Measurements from ENCODE around the gene SPATA18.

DNA sequence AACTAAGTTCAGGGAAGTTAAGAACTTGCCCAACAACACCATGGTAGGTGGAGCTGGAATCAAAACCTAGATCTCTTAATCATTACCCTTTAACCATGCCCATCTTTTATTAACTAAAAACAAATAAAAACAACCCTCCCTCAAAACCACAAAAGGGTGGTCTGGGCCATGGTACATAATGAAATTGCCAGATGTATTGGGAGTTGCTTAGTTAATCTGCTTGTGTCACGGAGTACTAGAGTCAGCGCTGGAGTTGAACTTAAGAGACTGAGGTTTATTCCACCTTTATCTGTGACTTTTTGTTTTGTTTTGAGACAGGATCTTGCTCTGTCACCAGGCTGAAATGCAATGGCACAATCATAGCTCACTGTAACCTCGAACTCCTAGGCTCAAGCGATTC is 44.2 kb upstream of the SPATA18 start:
- TF ChIP-seq HOXA7 (CRISPR knock-in tag; IDR thresholded peaks at IDR 0.05) (no peak), POLR2A (IDR thresholded peaks at IDR 0.05; ENCODE audit: insufficient read depth in 1 of 2, low read depth in 2 of 2, low read length in 2 of 2) (no peak), SRSF9 (IDR thresholded peaks at IDR 0.05; ENCODE audit: borderline replicate concordance, insufficient read depth, low read depth, low read length, poor library complexity, severe bottlenecking) (no peak), JUN (CRISPR knock-in tag; IDR thresholded peaks at IDR 0.05) (no peak), PCBP2 (optimal IDR thresholded peaks at IDR 0.05; ENCODE audit: low read depth, low read length, poor library complexity, severe bottlenecking) (no peak), KLF13 (CRISPR knock-in tag; IDR thresholded peaks at IDR 0.05) (no peak), ARHGAP35 (CRISPR knock-in tag; IDR thresholded peaks at IDR 0.05; ENCODE audit: borderline replicate concordance) (no peak), PITX1 (CRISPR knock-in tag; IDR thresholded peaks at IDR 0.05) (no peak), BORCS8-MEF2B (CRISPR knock-in tag; IDR thresholded peaks at IDR 0.05) (no peak), ZBTB8A (CRISPR knock-in tag; IDR thresholded peaks at IDR 0.05; ENCODE audit: borderline replicate concordance, low read depth) (no peak), ZFP37 (CRISPR knock-in tag; IDR thresholded peaks at IDR 0.05; ENCODE audit: borderline replicate concordance) (no peak)
- TF ChIP-seq, protein P1, sequence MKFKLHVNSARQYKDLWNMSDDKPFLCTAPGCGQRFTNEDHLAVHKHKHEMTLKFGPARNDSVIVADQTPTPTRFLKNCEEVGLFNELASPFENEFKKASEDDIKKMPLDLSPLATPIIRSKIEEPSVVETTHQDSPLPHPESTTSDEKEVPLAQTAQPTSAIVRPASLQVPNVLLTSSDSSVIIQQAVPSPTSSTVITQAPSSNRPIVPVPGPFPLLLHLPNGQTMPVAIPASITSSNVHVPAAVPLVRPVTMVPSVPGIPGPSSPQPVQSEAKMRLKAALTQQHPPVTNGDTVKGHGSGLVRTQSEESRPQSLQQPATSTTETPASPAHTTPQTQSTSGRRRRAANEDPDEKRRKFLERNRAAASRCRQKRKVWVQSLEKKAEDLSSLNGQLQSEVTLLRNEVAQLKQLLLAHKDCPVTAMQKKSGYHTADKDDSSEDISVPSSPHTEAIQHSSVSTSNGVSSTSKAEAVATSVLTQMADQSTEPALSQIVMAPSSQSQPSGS (CRISPR knock-in tag; IDR thresholded peaks at IDR 0.05): no peak
- TF ChIP-seq, protein P2, sequence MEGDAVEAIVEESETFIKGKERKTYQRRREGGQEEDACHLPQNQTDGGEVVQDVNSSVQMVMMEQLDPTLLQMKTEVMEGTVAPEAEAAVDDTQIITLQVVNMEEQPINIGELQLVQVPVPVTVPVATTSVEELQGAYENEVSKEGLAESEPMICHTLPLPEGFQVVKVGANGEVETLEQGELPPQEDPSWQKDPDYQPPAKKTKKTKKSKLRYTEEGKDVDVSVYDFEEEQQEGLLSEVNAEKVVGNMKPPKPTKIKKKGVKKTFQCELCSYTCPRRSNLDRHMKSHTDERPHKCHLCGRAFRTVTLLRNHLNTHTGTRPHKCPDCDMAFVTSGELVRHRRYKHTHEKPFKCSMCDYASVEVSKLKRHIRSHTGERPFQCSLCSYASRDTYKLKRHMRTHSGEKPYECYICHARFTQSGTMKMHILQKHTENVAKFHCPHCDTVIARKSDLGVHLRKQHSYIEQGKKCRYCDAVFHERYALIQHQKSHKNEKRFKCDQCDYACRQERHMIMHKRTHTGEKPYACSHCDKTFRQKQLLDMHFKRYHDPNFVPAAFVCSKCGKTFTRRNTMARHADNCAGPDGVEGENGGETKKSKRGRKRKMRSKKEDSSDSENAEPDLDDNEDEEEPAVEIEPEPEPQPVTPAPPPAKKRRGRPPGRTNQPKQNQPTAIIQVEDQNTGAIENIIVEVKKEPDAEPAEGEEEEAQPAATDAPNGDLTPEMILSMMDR (CRISPR knock-in tag; IDR thresholded peaks at IDR 0.05): no peak
- TF ChIP-seq, protein P3, sequence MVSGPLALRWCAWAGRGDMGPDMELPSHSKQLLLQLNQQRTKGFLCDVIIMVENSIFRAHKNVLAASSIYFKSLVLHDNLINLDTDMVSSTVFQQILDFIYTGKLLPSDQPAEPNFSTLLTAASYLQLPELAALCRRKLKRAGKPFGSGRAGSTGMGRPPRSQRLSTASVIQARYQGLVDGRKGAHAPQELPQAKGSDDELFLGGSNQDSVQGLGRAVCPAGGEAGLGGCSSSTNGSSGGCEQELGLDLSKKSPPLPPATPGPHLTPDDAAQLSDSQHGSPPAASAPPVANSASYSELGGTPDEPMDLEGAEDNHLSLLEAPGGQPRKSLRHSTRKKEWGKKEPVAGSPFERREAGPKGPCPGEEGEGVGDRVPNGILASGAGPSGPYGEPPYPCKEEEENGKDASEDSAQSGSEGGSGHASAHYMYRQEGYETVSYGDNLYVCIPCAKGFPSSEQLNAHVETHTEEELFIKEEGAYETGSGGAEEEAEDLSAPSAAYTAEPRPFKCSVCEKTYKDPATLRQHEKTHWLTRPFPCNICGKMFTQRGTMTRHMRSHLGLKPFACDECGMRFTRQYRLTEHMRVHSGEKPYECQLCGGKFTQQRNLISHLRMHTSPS (CRISPR knock-in tag; IDR thresholded peaks at IDR 0.05; ENCODE audit: low read depth): no peak

All from HepG2 (cell line).